ENCODE data around the gene TBCD. TPM values are rescaled to one million over a fixed set of nuclear protein-coding genes. Genes with fewer than 3 reads are reported as not detected.
"Not testable (repeated sequence)": the region's sequence is repeated elsewhere in the genome, so short reads cannot be mapped to it uniquely, and the experiment has no call there.

Gene TBCD
- total RNA-seq, 2 experiments from 2014 or later: 71.8 to 75.3 TPM

DNA sequence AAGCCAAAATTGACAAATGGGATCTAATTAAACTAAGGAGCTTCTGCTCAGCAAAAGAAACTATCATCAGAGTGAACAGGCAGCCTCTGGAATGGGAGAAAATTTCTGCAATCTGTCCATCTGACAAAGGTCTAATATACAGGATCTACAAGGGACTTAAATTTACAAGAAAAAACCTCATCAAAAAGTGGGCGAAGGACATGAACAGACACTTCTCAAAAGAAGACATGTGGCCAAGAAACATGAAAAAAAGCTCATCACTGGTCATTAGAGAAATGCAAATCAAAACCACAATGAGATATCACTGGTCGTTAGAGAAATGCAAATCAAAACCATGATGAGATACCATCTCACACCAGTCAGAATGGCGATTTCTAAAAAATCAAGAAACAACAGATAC lies 203.2 kb downstream of the TBCD start:
- H3K4me1 Mint-ChIP-seq (ENCODE audit: low read depth); H3K27ac Mint-ChIP-seq; H3K4me3 Mint-ChIP-seq; intact Hi-C loops (cut with micrococcal nuclease); DNase-seq; H3K27me3 Mint-ChIP-seq (ENCODE audit: low read depth): not testable (repeated sequence)
- Mint-ChIP-seq H3K36me3 (ENCODE audit: low read depth) (peaks cover 48% of the 10 kb centered on the region), H3K9me3 (peaks cover 28% of the 10 kb centered on the region)
- CTCF ChIA-PET: interaction anchor here (0.6 kb wide), 1 partner anchor 32 kb away, joined by 3 read pairs; no protein-coding TSS in a partner anchor

DNA sequence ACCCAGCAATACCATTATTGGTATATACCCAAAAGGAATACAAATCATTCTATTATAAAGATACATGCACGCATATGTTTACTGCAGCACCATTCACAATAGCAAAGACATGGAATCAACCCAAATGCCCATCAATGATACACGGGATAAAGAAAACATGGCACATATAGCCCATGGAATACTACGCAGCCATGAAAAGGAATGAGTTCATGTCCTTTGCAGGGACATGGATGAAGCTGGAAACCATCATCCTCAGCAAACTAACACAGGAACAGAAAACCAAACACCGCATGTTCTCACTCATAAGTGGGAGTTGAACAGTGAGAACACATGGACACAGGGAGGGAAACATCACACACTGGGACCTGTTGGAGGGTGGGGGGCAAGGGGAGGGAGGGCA lies 203.8 kb downstream of the TBCD start:
- intact Hi-C loops (cut with micrococcal nuclease); H3K4me1 Mint-ChIP-seq (ENCODE audit: low read depth); H3K27ac Mint-ChIP-seq; DNase-seq; H3K27me3 Mint-ChIP-seq (ENCODE audit: low read depth); H3K4me3 Mint-ChIP-seq: not testable (repeated sequence)
- H3K9me3 Mint-ChIP-seq: peaks cover 28% of the 10 kb centered on the region
- H3K36me3 Mint-ChIP-seq (ENCODE audit: low read depth): peaks cover 43% of the 10 kb centered on the region
- CTCF ChIA-PET: interaction anchor here (0.6 kb wide), 1 partner anchor 32 kb away, joined by 3 read pairs; no protein-coding TSS in a partner anchor

DNA sequence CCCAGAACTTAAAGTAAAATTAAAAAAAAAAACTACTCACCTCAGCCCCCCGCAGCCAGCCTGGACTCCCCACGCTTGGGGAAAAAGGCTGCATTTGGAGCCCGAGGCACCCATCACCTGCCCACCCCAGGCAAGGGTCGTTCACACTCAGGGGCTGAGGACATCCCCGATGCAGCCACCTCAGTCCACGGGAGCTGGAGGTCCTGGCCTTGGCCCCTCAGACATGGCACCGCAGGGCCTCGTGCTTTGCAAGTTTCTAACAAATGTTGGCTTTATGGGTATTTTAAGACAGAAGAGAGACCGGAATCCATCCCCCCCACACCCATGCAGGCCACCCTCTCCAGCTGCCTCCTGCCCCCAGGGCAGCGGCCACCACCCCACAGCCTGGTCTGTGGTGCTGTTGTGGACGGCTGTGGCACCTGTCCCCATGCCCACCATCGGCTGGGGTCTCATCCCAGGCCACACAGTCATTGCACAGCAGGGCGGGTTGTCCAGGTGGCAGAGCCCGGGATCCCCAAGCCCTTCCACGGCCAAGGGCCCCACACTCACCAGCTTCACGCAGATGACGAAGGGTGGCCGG lies 204.4 kb downstream of the TBCD start:
- H3K4me3 Mint-ChIP-seq: no peak overlapping the region
- H3K27ac Mint-ChIP-seq: no peak overlapping the region
- no peak for DNase-seq
- peaks cover 28% of the 10 kb centered on the region for H3K9me3 Mint-ChIP-seq
- CTCF ChIA-PET: no interaction called here
- intact Hi-C loops (cut with micrococcal nuclease): no loop called here
- peaks cover 40% of the 10 kb centered on the region for H3K36me3 Mint-ChIP-seq (ENCODE audit: low read depth)
- H3K27me3 Mint-ChIP-seq (ENCODE audit: low read depth): no peaks in the 10 kb centered on the region
- no peaks in the 10 kb centered on the region for H3K4me1 Mint-ChIP-seq (ENCODE audit: low read depth)

DNA sequence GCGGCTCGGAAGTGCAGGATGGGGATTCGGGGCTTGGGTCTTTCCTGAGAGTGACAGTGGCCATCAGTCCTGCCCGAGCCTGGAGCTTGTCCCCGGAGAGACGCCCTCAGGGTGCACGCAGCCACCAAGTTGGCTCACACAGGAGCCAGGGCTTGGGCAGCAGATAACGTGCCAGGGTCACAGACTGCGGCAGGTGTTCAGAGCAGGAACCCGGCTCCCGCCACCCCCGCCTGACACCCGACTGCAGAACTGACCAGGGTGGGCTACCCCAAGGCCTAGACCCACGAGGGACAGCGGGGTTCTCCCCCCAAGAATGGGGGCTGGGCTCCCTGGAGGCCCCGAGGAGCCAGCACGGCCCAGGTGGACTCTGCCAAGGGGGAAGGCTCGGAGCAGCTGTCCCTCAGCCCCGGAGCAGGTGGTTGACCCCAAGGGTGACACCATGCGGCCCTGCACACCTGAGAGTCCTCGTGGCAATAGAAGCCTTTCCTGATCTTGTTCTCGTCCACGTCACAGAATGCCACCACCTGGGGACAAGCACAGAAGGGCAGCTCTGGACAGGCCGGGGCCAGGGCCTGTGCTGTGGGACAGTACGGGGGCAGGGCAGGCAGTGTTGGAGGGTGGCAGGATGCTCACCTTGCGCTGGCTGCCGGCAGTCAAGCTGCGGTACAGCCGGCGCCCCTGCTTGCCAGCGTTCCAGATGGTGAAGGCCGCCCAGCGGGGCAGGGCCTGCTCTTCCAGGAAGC lies 205.0 kb downstream of the TBCD start:
- CTCF ChIA-PET: no interaction called here
- intact Hi-C loops (cut with micrococcal nuclease): no loop called here
- peaks cover 28% of the 10 kb centered on the region for H3K9me3 Mint-ChIP-seq
- H3K27me3 Mint-ChIP-seq (ENCODE audit: low read depth): no peaks in the 10 kb centered on the region
- H3K4me3 Mint-ChIP-seq: no peak overlapping the region
- no peak overlapping the region for H3K27ac Mint-ChIP-seq
- no peaks in the 10 kb centered on the region for H3K4me1 Mint-ChIP-seq (ENCODE audit: low read depth)
- H3K36me3 Mint-ChIP-seq (ENCODE audit: low read depth): peaks cover 39% of the 10 kb centered on the region
- no peak for DNase-seq

DNA sequence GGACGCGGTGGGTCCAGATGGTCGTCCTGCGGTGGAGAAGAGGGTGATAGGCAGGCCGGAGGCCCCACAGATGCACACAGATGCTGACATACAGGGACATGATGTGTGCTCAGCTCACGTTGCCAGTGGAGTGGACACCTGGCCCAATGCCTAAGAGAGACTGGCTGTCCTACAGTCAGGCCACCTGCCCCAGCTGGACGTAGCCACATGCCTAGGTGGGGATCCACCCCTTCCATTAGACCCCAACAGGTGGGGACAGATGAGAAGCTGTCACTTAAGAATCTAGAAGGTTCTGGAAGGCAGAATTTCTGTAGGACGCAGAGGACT lies 205.6 kb downstream of the TBCD start:
- Mint-ChIP-seq H3K9me3 (peaks cover 28% of the 10 kb centered on the region), H3K4me3 (no peak overlapping the region), H3K36me3 (ENCODE audit: low read depth) (peaks cover 34% of the 10 kb centered on the region), H3K4me1 (ENCODE audit: low read depth) (no peaks in the 10 kb centered on the region), H3K27me3 (ENCODE audit: low read depth) (no peaks in the 10 kb centered on the region), H3K27ac (no peak overlapping the region)
- intact Hi-C loops (cut with micrococcal nuclease): no loop called here
- CTCF ChIA-PET: no interaction called here
- no peak for DNase-seq

DNA sequence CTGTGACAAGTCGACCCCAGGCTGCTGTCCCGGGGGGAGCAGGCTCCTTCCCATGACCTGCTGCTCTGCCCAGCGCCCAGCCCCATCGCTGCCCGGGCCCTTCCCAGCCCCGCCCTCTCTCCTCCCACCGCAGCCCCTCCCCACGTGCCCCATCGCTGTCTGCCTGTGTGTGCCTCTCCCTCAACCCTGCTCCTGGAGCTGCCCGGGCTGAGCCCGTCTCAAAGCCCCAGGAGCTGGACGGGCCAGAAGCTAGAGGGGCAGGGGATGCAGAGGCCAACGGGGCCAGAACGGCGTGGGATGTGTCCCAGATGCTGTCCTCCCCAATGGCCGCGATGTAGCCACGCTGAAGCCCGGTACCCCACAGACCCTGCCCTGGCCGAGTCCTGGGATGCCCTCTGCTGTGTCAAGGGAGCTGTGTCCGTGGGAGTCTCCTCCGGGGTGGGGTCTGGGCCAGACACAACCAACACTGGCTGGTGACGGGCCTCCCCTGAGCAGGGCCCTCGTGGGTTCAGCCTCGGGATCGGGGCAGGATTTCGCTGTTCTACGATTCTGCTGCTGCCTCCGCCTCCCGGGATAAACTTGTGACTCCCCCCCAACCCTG lies 206.2 kb downstream of the TBCD start:
- H3K36me3 Mint-ChIP-seq (ENCODE audit: low read depth): peaks cover 28% of the 10 kb centered on the region
- no peaks in the 10 kb centered on the region for H3K27me3 Mint-ChIP-seq (ENCODE audit: low read depth)
- CTCF ChIA-PET: no interaction called here
- intact Hi-C loops (cut with micrococcal nuclease): no loop called here
- peaks cover 22% of the 10 kb centered on the region for H3K9me3 Mint-ChIP-seq
- no peak overlapping the region for H3K4me3 Mint-ChIP-seq
- H3K4me1 Mint-ChIP-seq (ENCODE audit: low read depth): no peaks in the 10 kb centered on the region
- no peak for DNase-seq
- H3K27ac Mint-ChIP-seq: no peak overlapping the region

DNA sequence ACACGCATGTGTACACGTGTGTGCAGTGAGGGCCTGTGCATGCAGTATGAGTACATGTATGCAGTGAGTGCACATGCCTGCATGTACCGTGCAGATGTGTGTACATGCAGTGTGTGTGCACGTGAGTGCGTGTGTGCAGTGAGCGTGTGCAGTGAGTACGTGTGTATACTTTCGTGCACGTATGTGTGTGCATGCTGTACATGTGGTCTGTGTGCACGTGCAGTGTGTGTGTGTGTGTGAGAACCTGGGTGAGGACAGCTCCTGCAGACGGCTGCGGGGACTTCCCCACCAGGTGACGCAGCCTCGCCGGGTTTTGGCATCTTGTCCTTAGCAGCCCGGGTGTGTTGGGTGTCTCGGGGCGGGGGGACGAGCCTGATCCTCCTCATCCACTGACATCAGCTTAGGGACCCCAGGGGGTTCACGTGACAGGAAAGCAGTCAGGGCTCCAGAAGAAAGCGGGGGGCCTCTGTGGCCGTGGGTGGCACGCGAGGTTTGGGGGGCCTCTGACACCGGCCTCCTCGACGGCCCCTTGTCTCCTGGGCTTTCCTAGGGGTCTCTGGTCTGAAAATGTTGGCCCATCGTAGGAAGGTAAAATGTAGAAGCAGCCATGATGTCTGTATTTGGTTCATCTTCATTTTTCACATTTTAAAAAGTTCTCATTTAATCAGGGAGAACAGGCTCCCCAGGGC lies 207.5 kb downstream of the TBCD start:
- Mint-ChIP-seq H3K27ac (no peak overlapping the region), H3K9me3 (peaks cover 13% of the 10 kb centered on the region), H3K4me3 (no peak overlapping the region), H3K4me1 (ENCODE audit: low read depth) (peaks cover 6% of the 10 kb centered on the region), H3K27me3 (ENCODE audit: low read depth) (no peaks in the 10 kb centered on the region), H3K36me3 (ENCODE audit: low read depth) (peaks cover 16% of the 10 kb centered on the region)
- intact Hi-C loops (cut with micrococcal nuclease): no loop called here
- CTCF ChIA-PET: no interaction called here
- no peak for DNase-seq

DNA sequence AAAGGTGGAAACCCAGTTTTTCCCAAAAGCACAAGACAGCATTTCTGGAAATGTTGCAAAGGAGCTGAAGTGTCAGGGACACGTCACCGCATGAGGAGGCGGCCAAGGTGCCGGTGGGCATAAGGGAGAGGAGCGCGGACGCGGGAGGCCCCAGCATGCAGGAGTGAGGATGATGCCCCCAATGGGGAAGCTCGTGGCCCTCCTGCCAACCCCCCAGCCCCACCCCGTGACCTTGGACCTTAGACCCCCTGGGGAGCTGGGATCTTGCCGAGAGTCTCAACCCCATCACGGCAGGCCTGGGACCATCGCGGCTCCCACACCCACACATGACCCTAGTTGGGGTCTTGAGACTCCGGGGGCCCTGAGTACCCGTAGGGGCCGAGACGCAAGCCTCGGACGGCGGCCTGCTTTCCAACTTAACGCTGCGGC lies 208.1 kb downstream of the TBCD start:
- intact Hi-C loops (cut with micrococcal nuclease): no loop called here
- peaks cover 7% of the 10 kb centered on the region for H3K9me3 Mint-ChIP-seq
- CTCF ChIA-PET: no interaction called here
- peaks cover 6% of the 10 kb centered on the region for H3K4me1 Mint-ChIP-seq (ENCODE audit: low read depth)
- DNase-seq: no peak
- no peak overlapping the region for H3K27ac Mint-ChIP-seq
- peaks cover 10% of the 10 kb centered on the region for H3K36me3 Mint-ChIP-seq (ENCODE audit: low read depth)
- H3K27me3 Mint-ChIP-seq (ENCODE audit: low read depth): no peaks in the 10 kb centered on the region
- no peak overlapping the region for H3K4me3 Mint-ChIP-seq

DNA sequence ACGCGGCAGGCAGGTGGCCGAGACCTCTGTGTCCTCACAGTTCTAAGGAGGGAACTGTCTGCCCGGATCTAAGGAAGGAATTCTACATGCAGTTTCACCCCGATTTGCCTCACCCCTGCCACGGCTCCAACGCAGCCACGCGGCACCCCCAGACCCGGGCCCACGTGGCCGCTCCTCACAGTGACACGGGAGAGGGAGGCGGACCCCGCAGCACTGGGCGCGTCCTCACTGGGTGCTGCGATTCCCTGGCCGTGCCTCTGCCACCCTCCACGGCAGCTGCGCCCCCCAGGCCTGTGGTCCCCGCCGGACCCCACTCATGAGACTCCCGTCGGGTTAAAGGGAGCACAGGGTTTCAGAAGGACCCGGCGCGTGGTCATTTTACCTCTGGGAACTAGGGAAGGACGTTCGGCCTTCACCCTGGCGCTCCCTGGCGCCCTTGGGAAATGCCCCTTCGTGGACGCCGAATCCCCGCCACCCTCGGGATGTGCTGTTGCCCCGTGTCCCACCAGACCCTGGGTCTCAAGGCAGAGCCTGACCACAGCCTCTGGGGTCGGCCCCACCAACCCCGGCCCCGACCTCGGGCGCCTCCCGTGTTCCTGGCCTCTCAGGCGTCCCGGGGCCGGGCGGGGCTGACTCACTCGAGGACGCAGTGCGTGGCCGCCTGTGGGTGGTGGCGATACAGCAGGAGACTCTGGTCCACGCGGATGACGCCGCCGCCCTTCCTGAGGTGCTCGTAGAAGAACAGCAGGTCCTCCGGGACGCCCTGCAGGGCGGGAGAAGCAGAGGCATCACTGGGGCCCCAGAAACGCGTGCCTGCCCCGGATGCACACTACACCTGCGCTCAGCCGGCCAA lies 208.8 kb downstream of the TBCD start:
- Mint-ChIP-seq H3K9me3 (peaks cover under 1% of the 10 kb centered on the region), H3K27ac (no peak overlapping the region), H3K4me1 (ENCODE audit: low read depth) (peaks cover 6% of the 10 kb centered on the region), H3K4me3 (no peak overlapping the region), H3K27me3 (ENCODE audit: low read depth) (no peaks in the 10 kb centered on the region), H3K36me3 (ENCODE audit: low read depth) (peaks cover 4% of the 10 kb centered on the region)
- CTCF ChIA-PET: no interaction called here
- no peak for DNase-seq
- intact Hi-C loops (cut with micrococcal nuclease): no loop called here

DNA sequence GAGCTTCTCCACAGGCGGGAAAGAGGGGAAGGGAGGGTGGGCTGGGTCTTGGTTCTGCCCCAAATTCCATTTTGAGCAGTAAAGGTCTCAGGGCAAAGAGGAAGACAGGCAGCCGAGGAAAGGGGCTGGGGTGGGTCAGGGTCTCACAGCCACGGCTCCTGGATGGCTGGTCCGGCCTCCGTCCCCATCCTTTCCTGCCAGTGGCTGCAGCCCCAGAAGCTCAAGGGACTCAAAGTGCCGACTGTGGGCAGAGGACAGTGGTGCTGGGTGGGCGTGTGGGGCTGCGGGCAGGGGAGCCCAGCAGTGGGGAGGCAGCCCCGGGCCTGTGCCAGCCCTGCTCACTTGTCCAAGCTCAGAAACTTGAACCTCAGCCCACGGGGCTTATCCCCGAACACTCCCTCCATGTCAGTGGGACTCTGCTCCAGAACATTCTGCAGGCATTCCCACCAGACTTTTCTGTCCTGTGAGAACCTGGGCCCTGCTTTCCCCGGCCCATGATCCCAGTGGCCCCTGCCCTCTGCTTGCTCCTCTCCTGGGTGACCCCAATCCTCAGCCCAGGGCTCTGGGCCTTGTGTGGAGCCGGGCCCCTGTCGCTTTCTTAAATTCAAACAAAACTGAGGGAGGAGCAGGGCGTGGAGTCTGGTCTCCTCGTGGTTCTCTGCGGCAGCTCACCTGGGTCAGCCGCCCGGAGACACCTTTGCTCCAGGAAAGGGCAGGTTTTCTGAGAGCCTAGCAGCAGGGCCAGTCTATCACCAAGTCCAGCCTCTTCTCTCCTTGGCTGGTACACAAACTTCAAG lies 209.7 kb downstream of the TBCD start:
- Mint-ChIP-seq H3K9me3 (no peaks in the 10 kb centered on the region), H3K36me3 (ENCODE audit: low read depth) (peaks cover 2% of the 10 kb centered on the region), H3K27ac (no peak overlapping the region), H3K4me1 (ENCODE audit: low read depth) (peaks cover 6% of the 10 kb centered on the region), H3K27me3 (ENCODE audit: low read depth) (no peaks in the 10 kb centered on the region), H3K4me3 (no peak overlapping the region)
- CTCF ChIA-PET: no interaction called here
- intact Hi-C loops (cut with micrococcal nuclease): no loop called here
- no peak for DNase-seq

DNA sequence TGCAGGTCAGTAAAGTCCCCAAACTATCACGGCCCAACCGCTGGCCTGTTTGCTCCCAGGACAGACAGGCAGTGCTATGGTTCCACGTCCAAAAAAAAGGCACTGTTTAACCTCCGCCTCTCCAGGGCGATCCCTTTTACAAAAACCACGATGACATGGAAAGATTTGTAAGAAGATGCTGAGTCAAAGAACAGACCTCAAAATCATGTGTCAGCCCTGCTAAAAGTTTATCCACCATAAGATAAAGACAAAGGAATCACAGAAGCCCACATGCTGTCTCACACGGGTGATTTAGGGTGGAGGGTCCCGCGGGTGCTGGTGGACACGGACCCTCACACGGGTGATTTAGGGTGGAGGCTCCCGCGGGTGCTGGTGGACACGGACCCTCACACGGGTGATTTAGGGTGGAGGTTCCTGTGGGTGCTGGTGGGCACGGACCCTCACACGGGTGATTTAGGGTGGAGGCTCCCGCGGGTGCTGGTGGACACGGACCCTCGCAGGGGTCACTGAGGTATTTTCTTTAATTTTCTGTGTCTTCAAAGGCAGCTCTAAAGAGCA lies 210.4 kb downstream of the TBCD start:
- Mint-ChIP-seq H3K27ac (no peak overlapping the region), H3K9me3 (no peaks in the 10 kb centered on the region), H3K36me3 (ENCODE audit: low read depth) (peaks cover 2% of the 10 kb centered on the region), H3K4me1 (ENCODE audit: low read depth) (peaks cover 6% of the 10 kb centered on the region), H3K4me3 (no peak overlapping the region), H3K27me3 (ENCODE audit: low read depth) (no peaks in the 10 kb centered on the region)
- intact Hi-C loops (cut with micrococcal nuclease): no loop called here
- CTCF ChIA-PET: no interaction called here
- DNase-seq: no peak
